Fibroblast of villous mesenchyme (primary cell): Measurements from ENCODE around the gene RAB18. TPM values are rescaled to one million over a fixed set of nuclear protein-coding genes. Genes with fewer than 3 reads are reported as not detected.

ENCODE experiments used
- DNase-seq: peaks from one replicate; pipeline ENCODE4 v3.0.0-alpha.2; 2010; ENCODE audit warnings: low read depth
- H3K4me3 ChIP-seq: 2 replicates; pipeline ENCODE4 v1.5.1; 2011; ENCODE audit warnings: low read depth, mild to moderate bottlenecking, low read length
- CTCF ChIP-seq: IDR thresholded peaks from 2 replicates; pipeline ENCODE4 v1.5.1; 2012; ENCODE audit warnings: low read depth, mild to moderate bottlenecking, low read length; ENCODE audit not compliant: insufficient read depth
- total RNA-seq: library from RNA; depleted of rRNA; stranded (reverse); fragments of >200 nt; gene quantifications from 2 replicates; pipeline ENCODE4 v1.2.3, GENCODE V29; 2012

Gene RAB18
- total RNA-seq, 1 donor = 61.7 TPM

- no peak for DNase-seq
- no peak overlapping the region for H3K4me3 ChIP-seq
- TF ChIP-seq CTCF = no peak
Measured at GRCh38 chr10:27534161-27534700, 30.1 kb downstream of the RAB18 start.

GRCh38 chr10:27535317-27535716, 31.2 kb downstream of the RAB18 start:
- no peak for TF ChIP-seq CTCF
- no peak overlapping the region for H3K4me3 ChIP-seq
- DNase-seq = no peak

GRCh38 chr10:27536437-27536836, 32.3 kb downstream of the RAB18 start:
- TF ChIP-seq CTCF = no peak
- no peak overlapping the region for H3K4me3 ChIP-seq
- DNase-seq = no peak

GRCh38 chr10:27537166-27537565, 33.1 kb downstream of the RAB18 start:
- TF ChIP-seq CTCF = no peak
- H3K4me3 ChIP-seq = no peak overlapping the region
- DNase-seq = no peak

- no peak for DNase-seq
- H3K4me3 ChIP-seq = no peak overlapping the region
- TF ChIP-seq CTCF = no peak
Measured at GRCh38 chr10:27537787-27538186, 33.7 kb downstream of the RAB18 start.

- H3K4me3 ChIP-seq = no peak overlapping the region
- TF ChIP-seq CTCF = no peak
- no peak for DNase-seq
Measured at GRCh38 chr10:27540672-27541071, 36.6 kb downstream of the RAB18 start.
